Loucy (cell line): ENCODE data around the gene AGBL1.

Experiments
- H2AFZ ChIP-seq: fragments of 200-600 bp; sonication (generic); 2 replicates; pipeline ENCODE4 v1.6.0; 2016; ENCODE audit warnings: antibody characterized with exemption, mild to moderate bottlenecking, low read length, moderate library complexity
- H3F3A ChIP-seq: fragments of 200-600 bp; 2 replicates; pipeline ENCODE4 v1.6.0; 2016; ENCODE audit warnings: antibody characterized with exemption, low read depth, mild to moderate bottlenecking
- H3K27me3 ChIP-seq: fragments of 200-600 bp; sonication (generic); 2 replicates; pipeline ENCODE4 v1.6.1; 2014; ENCODE audit warnings: low read length, mild to moderate bottlenecking; ENCODE audit not compliant: insufficient read depth, poor library complexity, severe bottlenecking
- H3K36me3 ChIP-seq: fragments of 200-600 bp; sonication (generic); 2 replicates; pipeline ENCODE4 v1.6.1; 2016; ENCODE audit warnings: low read length; ENCODE audit not compliant: insufficient read depth
- H3K4me1 ChIP-seq: fragments of 200-600 bp; sonication (generic); 2 replicates; pipeline ENCODE4 v1.5.1; 2014; ENCODE audit warnings: low read length, mild to moderate bottlenecking; ENCODE audit not compliant: insufficient read depth, poor library complexity, severe bottlenecking
- H3K4me2 ChIP-seq: fragments of 200-600 bp; sonication (generic); 2 replicates; pipeline ENCODE4 v1.6.0; 2014; ENCODE audit warnings: antibody characterized with exemption, low read length, low read depth, mild to moderate bottlenecking; ENCODE audit not compliant: poor library complexity, severe bottlenecking
- H3K4me3 ChIP-seq: fragments of 200-600 bp; sonication (generic); 2 replicates; pipeline ENCODE4 v1.5.1; 2014; ENCODE audit warnings: low read length, mild to moderate bottlenecking, mixed read lengths; ENCODE audit not compliant: poor library complexity, severe bottlenecking
- H3K79me2 ChIP-seq: fragments of 200-600 bp; sonication (generic); 2 replicates; pipeline ENCODE4 v1.6.1; 2014; ENCODE audit warnings: low read length; ENCODE audit not compliant: insufficient read depth
- H3K9ac ChIP-seq: fragments of 200-600 bp; sonication (generic); 2 replicates; pipeline ENCODE4 v1.6.0; 2014; ENCODE audit warnings: mild to moderate bottlenecking, low read depth, low read length, moderate library complexity; ENCODE audit not compliant: poor library complexity, severe bottlenecking
- H3K9me2 ChIP-seq: fragments of 200-600 bp; sonication (generic); replicated peaks from 2 replicates; pipeline ENCODE4 v1.6.1; 2016; ENCODE audit warnings: low read depth, low read length, mixed read lengths
- H3K9me3 ChIP-seq: fragments of 200-600 bp; sonication (generic); 2 replicates; pipeline ENCODE4 v1.6.1; 2014; ENCODE audit warnings: mild to moderate bottlenecking, antibody characterized with exemption, low read length, low read depth; ENCODE audit not compliant: insufficient read depth
- H4K20me1 ChIP-seq: fragments of 200-600 bp; sonication (generic); 2 replicates; pipeline ENCODE4 v1.6.0; 2014; ENCODE audit warnings: antibody characterized with exemption, low read length, mild to moderate bottlenecking; ENCODE audit not compliant: insufficient read depth, poor library complexity, severe bottlenecking
- EZH2phosphoT487 ChIP-seq: fragments of 200-600 bp; IDR thresholded peaks from 2 replicates; pipeline ENCODE4 v1.6.1; 2018; ENCODE audit warnings: antibody characterized with exemption, mild to moderate bottlenecking, moderate library complexity, borderline replicate concordance
- TF ChIP-seq, protein P1 (sequence below): fragments of 200-600 bp; sonication (generic); conservative IDR thresholded peaks from 2 replicates; pipeline ENCODE4 v1.5.1; 2014; ENCODE audit warnings: mild to moderate bottlenecking, antibody characterized with exemption, low read length

AGBL1 gene

DNA sequence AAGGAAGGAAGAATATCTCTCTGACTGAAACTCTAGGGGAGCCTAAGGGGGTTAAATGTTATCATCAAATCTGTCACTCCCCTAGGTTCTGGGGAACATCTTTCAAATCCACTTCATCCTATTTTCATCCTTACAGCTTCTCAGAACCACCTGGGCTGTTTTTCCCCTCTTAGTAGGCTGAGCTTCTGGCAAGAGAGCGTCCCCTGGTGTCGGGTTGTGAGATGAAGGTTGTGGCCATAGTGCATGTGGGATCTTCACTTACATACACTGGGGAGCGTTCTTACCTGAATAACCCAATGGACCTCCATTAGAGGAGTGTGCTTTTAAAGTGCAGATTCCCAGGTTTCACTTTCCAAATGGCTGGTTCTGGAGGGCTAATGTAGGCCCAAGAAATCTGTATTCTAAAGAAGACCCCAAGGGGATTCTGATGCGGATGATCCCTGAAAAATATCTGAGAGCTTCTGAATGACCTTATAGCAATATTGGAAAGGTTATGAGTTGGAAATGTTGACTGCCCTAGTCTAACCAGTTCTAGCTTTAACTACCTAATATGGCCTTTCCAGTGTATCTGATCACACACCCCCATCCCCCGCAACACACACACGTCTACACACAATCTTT lies 663.7 kb downstream of the AGBL1 start:
- Histone ChIP-seq H3K9me2 (no peaks in the 10 kb centered on the region), H3K9ac (no peak overlapping the region), H3K4me1 (no peaks in the 10 kb centered on the region), H3F3A (no peaks in the 10 kb centered on the region), H3K9me3 (no peaks in the 10 kb centered on the region), H3K4me2 (no peak overlapping the region), H3K36me3 (no peaks in the 10 kb centered on the region), H3K4me3 (no peak overlapping the region), H4K20me1 (no peaks in the 10 kb centered on the region), H3K27me3 (no peaks in the 10 kb centered on the region), H2AFZ (no peak overlapping the region), H3K79me2 (no peaks in the 10 kb centered on the region)
- TF ChIP-seq, protein P1, sequence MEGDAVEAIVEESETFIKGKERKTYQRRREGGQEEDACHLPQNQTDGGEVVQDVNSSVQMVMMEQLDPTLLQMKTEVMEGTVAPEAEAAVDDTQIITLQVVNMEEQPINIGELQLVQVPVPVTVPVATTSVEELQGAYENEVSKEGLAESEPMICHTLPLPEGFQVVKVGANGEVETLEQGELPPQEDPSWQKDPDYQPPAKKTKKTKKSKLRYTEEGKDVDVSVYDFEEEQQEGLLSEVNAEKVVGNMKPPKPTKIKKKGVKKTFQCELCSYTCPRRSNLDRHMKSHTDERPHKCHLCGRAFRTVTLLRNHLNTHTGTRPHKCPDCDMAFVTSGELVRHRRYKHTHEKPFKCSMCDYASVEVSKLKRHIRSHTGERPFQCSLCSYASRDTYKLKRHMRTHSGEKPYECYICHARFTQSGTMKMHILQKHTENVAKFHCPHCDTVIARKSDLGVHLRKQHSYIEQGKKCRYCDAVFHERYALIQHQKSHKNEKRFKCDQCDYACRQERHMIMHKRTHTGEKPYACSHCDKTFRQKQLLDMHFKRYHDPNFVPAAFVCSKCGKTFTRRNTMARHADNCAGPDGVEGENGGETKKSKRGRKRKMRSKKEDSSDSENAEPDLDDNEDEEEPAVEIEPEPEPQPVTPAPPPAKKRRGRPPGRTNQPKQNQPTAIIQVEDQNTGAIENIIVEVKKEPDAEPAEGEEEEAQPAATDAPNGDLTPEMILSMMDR: peak; percentile 72
- no peak for TF ChIP-seq EZH2phosphoT487

DNA sequence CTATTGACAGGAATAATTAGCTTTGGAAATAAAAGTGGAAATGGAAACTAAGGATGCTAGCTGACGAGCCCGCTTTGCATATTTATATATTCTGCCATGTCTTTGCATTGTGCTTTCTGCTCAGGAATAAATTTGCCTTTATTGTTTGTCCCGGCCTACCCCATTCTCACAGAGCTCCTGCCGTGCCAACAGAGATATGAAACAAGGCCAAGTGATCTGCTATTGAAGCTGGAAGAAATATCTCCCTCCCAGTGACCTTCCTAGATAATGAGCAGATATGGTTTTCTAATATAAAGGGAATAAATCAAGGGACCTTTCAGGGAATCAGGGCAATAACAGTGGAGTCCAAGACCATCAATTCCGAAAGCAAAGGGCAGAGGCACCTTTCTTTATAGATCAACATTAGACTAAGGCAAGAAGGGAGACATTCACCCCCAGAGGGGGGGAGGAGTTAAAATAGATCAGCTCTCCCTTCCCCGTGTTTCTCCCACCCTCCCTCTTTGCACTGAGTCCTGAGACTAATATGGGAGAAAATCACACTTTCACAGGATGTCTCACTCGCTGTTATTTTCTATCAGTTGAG lies 664.6 kb downstream of the AGBL1 start:
- Histone ChIP-seq H2AFZ (no peak overlapping the region), H3K36me3 (no peaks in the 10 kb centered on the region), H3K79me2 (no peaks in the 10 kb centered on the region), H3K9me2 (no peaks in the 10 kb centered on the region), H3K9me3 (no peaks in the 10 kb centered on the region), H3K27me3 (no peaks in the 10 kb centered on the region), H3K4me3 (no peak overlapping the region), H3K4me2 (no peak overlapping the region), H3K9ac (no peak overlapping the region), H3K4me1 (no peaks in the 10 kb centered on the region), H3F3A (no peaks in the 10 kb centered on the region), H4K20me1 (no peaks in the 10 kb centered on the region)
- no peak for TF ChIP-seq EZH2phosphoT487
- TF ChIP-seq, protein P1: no peak

GRCh38 chr15:86751116-86751515 lies 671.4 kb downstream of the AGBL1 start:
- H3K9ac ChIP-seq: no peak overlapping the region
- no peaks in the 10 kb centered on the region for H3K9me2 ChIP-seq
- H4K20me1 ChIP-seq: no peaks in the 10 kb centered on the region
- no peak overlapping the region for H2AFZ ChIP-seq
- H3F3A ChIP-seq: no peaks in the 10 kb centered on the region
- TF ChIP-seq, protein P1: no peak
- no peak for TF ChIP-seq EZH2phosphoT487
- H3K4me3 ChIP-seq: no peak overlapping the region
- H3K4me2 ChIP-seq: no peak overlapping the region
- no peaks in the 10 kb centered on the region for H3K79me2 ChIP-seq
- no peaks in the 10 kb centered on the region for H3K27me3 ChIP-seq
- no peaks in the 10 kb centered on the region for H3K4me1 ChIP-seq
- no peaks in the 10 kb centered on the region; the same call in 1 of the 2 replicates for H3K9me3 ChIP-seq
- no peaks in the 10 kb centered on the region for H3K36me3 ChIP-seq
